PFSK-1 (cell line): ENCODE data around the gene VSNL1.

ENCODE experiments used
- FOXP2 ChIP-seq: optimal IDR thresholded peaks from 2 replicates; pipeline ENCODE3; 2011; ENCODE audit warnings: borderline replicate concordance, control low read depth, inconsistent platforms; ENCODE audit not compliant: insufficient read depth; ENCODE audit errors: extremely low read length, extremely low read depth
- POLR2AphosphoS5 ChIP-seq: IDR thresholded peaks from 2 replicates; pipeline ENCODE4 v1.6.1; 2012; ENCODE audit warnings: low read depth, mild to moderate bottlenecking, control low read depth, low read length, moderate library complexity
- REST ChIP-seq, 2 experiments: IDR thresholded peaks; 2 replicates each; pipeline versions ENCODE4 v1.6.1 to v1.8.0; 2011 to 2012; ENCODE audit warnings: low read depth in 2 of 2, low read length in 2 of 2, control low read depth in 1 of 2, inconsistent platforms in 1 of 2, mild to moderate bottlenecking in 1 of 2, moderate library complexity in 1 of 2; ENCODE audit not compliant: insufficient read depth in 1 of 2
- SIN3A ChIP-seq: IDR thresholded peaks from 2 replicates; pipeline ENCODE4 v1.6.1; 2012; ENCODE audit warnings: mild to moderate bottlenecking, low read length, moderate library complexity, borderline replicate concordance; ENCODE audit not compliant: insufficient read depth
- TAF1 ChIP-seq: IDR thresholded peaks from 2 replicates; pipeline ENCODE4 v1.6.1; 2012; ENCODE audit warnings: low read length, control low read depth, borderline replicate concordance; ENCODE audit not compliant: insufficient read depth

Gene VSNL1

GRCh38 chr2:17541531-17541950 lies 1.0 kb downstream of the VSNL1 start:
- TF ChIP-seq REST (IDR thresholded peaks at IDR 0.05; ENCODE audit: insufficient read depth in 1 of 2, low read depth in 2 of 2, low read length in 2 of 2) (no peak), FOXP2 (no peak), SIN3A (no peak), POLR2AphosphoS5 (no peak), TAF1 (no peak)

GRCh38 chr2:17542471-17542870 lies 2.0 kb downstream of the VSNL1 start:
- TF ChIP-seq TAF1 (no peak), FOXP2 (no peak), SIN3A (no peak), REST (IDR thresholded peaks at IDR 0.05; ENCODE audit: insufficient read depth in 1 of 2, low read depth in 2 of 2, low read length in 2 of 2) (no peak), POLR2AphosphoS5 (no peak)

GRCh38 chr2:17543131-17543660 lies 2.7 kb downstream of the VSNL1 start:
- TF ChIP-seq POLR2AphosphoS5: no peak
- TF ChIP-seq FOXP2: no peak
- TF ChIP-seq REST (IDR thresholded peaks at IDR 0.05; ENCODE audit: insufficient read depth in 1 of 2, low read depth in 2 of 2, low read length in 2 of 2): no peak
- TF ChIP-seq SIN3A: no peak
- no peak for TF ChIP-seq TAF1

GRCh38 chr2:17543848-17544247 lies 3.4 kb downstream of the VSNL1 start:
- no peak for TF ChIP-seq FOXP2
- TF ChIP-seq TAF1: no peak
- TF ChIP-seq POLR2AphosphoS5: no peak
- TF ChIP-seq REST (IDR thresholded peaks at IDR 0.05; ENCODE audit: insufficient read depth in 1 of 2, low read depth in 2 of 2, low read length in 2 of 2): no peak
- no peak for TF ChIP-seq SIN3A

- TF ChIP-seq POLR2AphosphoS5 (no peak), TAF1 (no peak), SIN3A (no peak), REST (IDR thresholded peaks at IDR 0.05; ENCODE audit: insufficient read depth in 1 of 2, low read depth in 2 of 2, low read length in 2 of 2) (no peak), FOXP2 (no peak)
These were observed 3.8 kb downstream of the VSNL1 start for GRCh38 chr2:17544256-17544655.
